ENCODE data around the gene ALLC.

GRCh38 chr2:3637311-3637675, 20.7 kb upstream of the ALLC start:
- TF ChIP-seq CTCF (IDR thresholded peaks at IDR 0.05 in 4 of 5, conservative IDR thresholded peaks at IDR 0.05 in 1 of 5) (no peak), POLR2A (IDR thresholded peaks at IDR 0.05) (no peak)

Measured in gastrocnemius medialis (tissue), 4 donors.